MCF 10A (cell line): ENCODE data around the gene ALS2. TPM values are rescaled to one million over a fixed set of nuclear protein-coding genes. Genes with fewer than 3 reads are reported as not detected.
A peak's percentile ranks its signal among the peaks of the same experiment; 100 is the strongest.

Experiments
- BruUV-seq: library from RNA; stranded (reverse); fragments of 400-500 nt; replicated peaks from 2 replicates; lab custom pipeline; 2021; lab: Mats Ljungman, UMichigan
- CTCF ChIA-PET: fragments of 300-600 bp; sonication (Branson Sonifier 250); formaldehyde crosslinking; extraction: SDS; loops from one replicate; lab custom pipeline; 2021; ENCODE audit warnings: antibody characterized with exemption, inconsistent platforms; lab: Yijun Ruan, JAX
- POLR2A ChIA-PET: fragments of 300-600, 350-650 bp; sonication (Branson Sonifier 250); formaldehyde crosslinking; extraction: SDS; loops from one replicate; lab custom pipeline; 2020; ENCODE audit warnings: antibody characterized with exemption, inconsistent platforms; lab: Yijun Ruan, JAX
- DNase-seq: peaks from one replicate; pipeline ENCODE4 v3.0.0-alpha.2; 2018; ENCODE audit not compliant: unreplicated experiment
- H3K27ac Mint-ChIP-seq: one replicate; pipeline ENCODE4 v1.8.0; 2022; ENCODE audit warnings: mild to moderate bottlenecking, low read depth, mixed read lengths; ENCODE audit not compliant: unreplicated experiment
- H3K27me3 Mint-ChIP-seq: one replicate; pipeline ENCODE4 v1.8.0; 2022; ENCODE audit warnings: mixed read lengths; ENCODE audit not compliant: insufficient read depth, unreplicated experiment
- H3K36me3 Mint-ChIP-seq: one replicate; pipeline ENCODE4 v1.8.0; 2022; ENCODE audit warnings: mild to moderate bottlenecking, moderate library complexity, mixed read lengths; ENCODE audit not compliant: insufficient read depth, unreplicated experiment
- H3K4me1 Mint-ChIP-seq: one replicate; pipeline ENCODE4 v1.8.0; 2022; ENCODE audit warnings: mixed read lengths; ENCODE audit not compliant: insufficient read depth, unreplicated experiment
- H3K4me3 Mint-ChIP-seq: one replicate; pipeline ENCODE4 v1.8.0; 2022; ENCODE audit warnings: mild to moderate bottlenecking, moderate library complexity, mixed read lengths; ENCODE audit not compliant: unreplicated experiment
- H3K9me3 Mint-ChIP-seq: one replicate; pipeline ENCODE4 v1.8.0; 2022; ENCODE audit warnings: mixed read lengths; ENCODE audit not compliant: unreplicated experiment
- CTCF ChIP-seq: fragments of 200-600 bp; IDR thresholded peaks from one replicate; pipeline ENCODE4 v1.8.0; 2022; ENCODE audit warnings: antibody characterized with exemption, mild to moderate bottlenecking; ENCODE audit not compliant: unreplicated experiment
- intact Hi-C: fragments of 100-400 bp; cut with micrococcal nuclease; formaldehyde crosslinking; loops from 2 replicates; pipeline ENCODE4 v1.14.1; 2022
- total RNA-seq: library from RNA; stranded (reverse); gene quantifications from 2 replicates; pipeline ENCODE4 v1.2.3, GENCODE V29; 2022

ALS2 gene
- total RNA-seq, 1 experiment from 2014 or later = 14.6 TPM

GRCh38 chr2:201656740-201657139 lies 124.0 kb downstream of the ALS2 start:
- Mint-ChIP-seq H3K4me1 (peaks cover 14% of the 10 kb centered on the region), H3K4me3 (no peak overlapping the region), H3K36me3 (no peaks in the 10 kb centered on the region), H3K27ac (no peak overlapping the region), H3K27me3 (no peaks in the 10 kb centered on the region), H3K9me3 (no peaks in the 10 kb centered on the region)
- intact Hi-C loops = no loop called here
- no peak for TF ChIP-seq CTCF
- ChIA-PET CTCF (interaction anchor here (0.5 to 0.6 kb wide), 2 partner anchors 42 to 407 kb away, joined by 3 read pairs; no protein-coding TSS in a partner anchor), POLR2A (interaction anchor here (0.7 kb wide), 1 partner anchor 23 kb away, joined by 3 read pairs; no protein-coding TSS in a partner anchor)
- BruUV-seq = no TSS peak
- DNase-seq = no peak

- no peak for DNase-seq
- no peaks in the 10 kb centered on the region for H3K36me3 Mint-ChIP-seq
- TF ChIP-seq CTCF = no peak
- H3K27me3 Mint-ChIP-seq = no peaks in the 10 kb centered on the region
- intact Hi-C loops = no loop called here
- BruUV-seq = no TSS peak
- H3K27ac Mint-ChIP-seq = no peak overlapping the region
- H3K4me1 Mint-ChIP-seq = peaks cover 14% of the 10 kb centered on the region
- ChIA-PET POLR2A (interaction anchor here (1.4 kb wide), 1 partner anchor 12 kb away, joined by 3 read pairs; no protein-coding TSS in a partner anchor), CTCF (no interaction called here)
- H3K4me3 Mint-ChIP-seq = no peak overlapping the region
- no peaks in the 10 kb centered on the region for H3K9me3 Mint-ChIP-seq
Measured at GRCh38 chr2:201656102-201656501, 124.6 kb downstream of the ALS2 start.

GRCh38 chr2:201654616-201655384 lies 125.9 kb downstream of the ALS2 start:
- no peak for TF ChIP-seq CTCF
- ChIA-PET CTCF (interaction anchor here (0.6 kb wide), 1 partner anchor 524 kb away, joined by 3 read pairs; no protein-coding TSS in a partner anchor), POLR2A (interaction anchor here (1.4 kb wide), 1 partner anchor 10 kb away, joined by 3 read pairs; no protein-coding TSS in a partner anchor)
- intact Hi-C loops = no loop called here
- Mint-ChIP-seq H3K4me3 (no peak overlapping the region), H3K27me3 (no peaks in the 10 kb centered on the region), H3K4me1 (peaks cover 14% of the 10 kb centered on the region), H3K27ac (no peak overlapping the region), H3K9me3 (no peaks in the 10 kb centered on the region), H3K36me3 (no peaks in the 10 kb centered on the region)
- peak; percentile 64 for DNase-seq
- BruUV-seq = no TSS peak

- no peak for TF ChIP-seq CTCF
- BruUV-seq = no TSS peak
- Mint-ChIP-seq H3K27me3 (no peaks in the 10 kb centered on the region), H3K4me1 (peaks cover 14% of the 10 kb centered on the region), H3K36me3 (no peaks in the 10 kb centered on the region), H3K4me3 (no peak overlapping the region), H3K27ac (no peak overlapping the region), H3K9me3 (no peaks in the 10 kb centered on the region)
- no peak for DNase-seq
- CTCF ChIA-PET = interaction anchor here (0.6 kb wide), 2 partner anchors 10 to 222 kb away, joined by 3 read pairs; no protein-coding TSS in a partner anchor
- intact Hi-C loops = no loop called here
- POLR2A ChIA-PET = interaction anchor here (1.2 kb wide), 1 partner anchor 9 kb away, joined by 3 read pairs; no protein-coding TSS in a partner anchor
Measured at GRCh38 chr2:201653221-201653620, 127.5 kb downstream of the ALS2 start.
